HG02970 (cell line): Measurements from ENCODE around the gene CRIM1.
A peak's percentile ranks its signal among the peaks of the same experiment; 100 is the strongest.

ENCODE experiments used
- ATAC-seq: cut with Tn5 transposase; IDR thresholded peaks from one replicate; pipeline ENCODE4 v1.9.1; 2021; ENCODE audit warnings: mild to moderate bottlenecking, moderate library complexity, moderate number of reproducible peaks; ENCODE audit not compliant: unreplicated experiment, low FRiP score

Gene CRIM1

DNA sequence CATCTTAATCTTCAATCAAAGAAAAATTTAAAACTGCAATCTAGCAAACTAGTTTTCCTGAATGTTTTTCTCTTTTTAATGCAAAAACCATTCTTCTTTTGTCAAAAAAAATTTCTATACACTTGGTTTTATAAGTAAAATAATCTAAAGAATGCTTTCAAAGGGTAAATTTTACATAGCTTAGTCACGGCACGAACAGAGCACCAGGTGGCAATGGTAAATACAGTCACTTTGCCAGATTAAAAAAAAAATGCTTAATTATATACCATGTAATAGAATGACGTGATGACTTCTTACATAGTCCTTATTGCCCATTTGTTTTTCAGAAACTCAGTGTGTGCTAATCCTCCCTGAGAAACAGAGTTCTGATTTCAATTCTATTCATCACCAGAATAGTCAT, 232.0 kb downstream of the CRIM1 start:
- no peak for ATAC-seq

DNA sequence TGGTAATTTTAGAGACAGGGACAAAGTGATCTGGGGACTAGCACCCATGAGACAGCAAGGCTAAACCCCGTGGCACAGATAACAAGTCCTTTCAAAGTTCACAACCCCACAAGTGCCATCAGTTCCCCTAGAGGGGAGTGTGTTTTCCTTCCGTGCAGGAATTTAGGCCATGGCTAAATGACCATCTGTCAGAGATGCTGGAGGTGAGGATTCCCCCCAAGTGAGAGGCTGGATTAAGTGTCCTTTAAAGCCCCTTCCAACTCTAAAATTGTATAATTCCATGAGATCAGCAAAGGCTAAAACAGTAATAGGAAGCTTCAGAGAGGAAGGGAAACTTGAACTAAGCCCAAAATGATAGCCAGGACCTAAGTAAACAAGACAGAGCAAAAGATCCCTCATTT, 233.7 kb downstream of the CRIM1 start:
- ATAC-seq = no peak

- no peak for ATAC-seq
Measured at GRCh38 chr2:36594849-36595248, 239.3 kb downstream of the CRIM1 start.

DNA sequence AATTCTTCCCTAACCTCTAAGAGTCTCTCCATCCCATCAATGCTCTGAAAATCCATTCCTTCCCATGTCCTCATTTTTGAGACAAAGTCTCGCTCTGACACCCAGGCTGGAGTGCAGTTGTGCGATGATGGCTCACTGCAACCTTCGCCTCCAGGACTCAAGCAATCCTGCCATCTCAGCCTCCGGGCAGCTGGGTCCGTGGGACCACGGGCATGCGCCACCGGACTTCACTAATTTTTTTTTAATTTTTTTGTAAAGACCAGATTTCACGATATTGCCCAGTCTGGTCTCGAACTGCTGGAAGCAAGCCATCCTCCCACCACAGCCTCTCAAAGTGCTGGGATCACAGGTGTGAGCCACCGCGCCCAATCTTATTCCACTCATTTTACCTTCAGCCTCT, 240.8 kb downstream of the CRIM1 start:
- no peak for ATAC-seq

- no peak for ATAC-seq
Measured at GRCh38 chr2:36597003-36597531, 241.5 kb downstream of the CRIM1 start.

GRCh38 chr2:36597532-36598377, 242.2 kb downstream of the CRIM1 start, which contains the start of gene FEZ2:
Gene FEZ2 (minus strand): TSS chr2:36598168. CDS start chr2:36598142, 26 bp downstream.
- peak; percentile 100 for ATAC-seq
